GM12878 (cell line): ENCODE results near the gene DLX5. TPM values are rescaled to one million over a fixed set of nuclear protein-coding genes. Genes with fewer than 3 reads are reported as not detected.

Experiments
- FOXK2 ChIP-seq: fragments of 450-650 bp; IDR thresholded peaks from 2 replicates; pipeline ENCODE4 v1.6.1; 2017; ENCODE audit warnings: mild to moderate bottlenecking, moderate library complexity
- HDAC6 ChIP-seq: fragments of 200-600 bp; sonication (generic); IDR thresholded peaks from one replicate; pipeline ENCODE4 v1.8.0; 2017; ENCODE audit warnings: antibody characterized with exemption; ENCODE audit not compliant: unreplicated experiment
- MEF2B ChIP-seq: fragments of 450-650 bp; IDR thresholded peaks from 2 replicates; pipeline ENCODE4 v1.6.1; 2018; ENCODE audit warnings: mild to moderate bottlenecking, moderate library complexity; ENCODE audit not compliant: partially characterized antibody, poor library complexity, severe bottlenecking
- NRF1 ChIP-seq: conservative IDR thresholded peaks from 2 replicates; pipeline ENCODE4 v1.6.1; 2011; ENCODE audit warnings: mild to moderate bottlenecking, low read depth, low read length, improper control_type of control experiment
- RAD21 ChIP-seq: IDR thresholded peaks from 2 replicates; pipeline ENCODE4 v1.6.1; 2011; ENCODE audit warnings: mild to moderate bottlenecking, low read depth, low read length, moderate library complexity; ENCODE audit not compliant: insufficient read depth
- TAF1 ChIP-seq: IDR thresholded peaks from 2 replicates; pipeline ENCODE4 v1.6.1; 2011; ENCODE audit warnings: mild to moderate bottlenecking, low read depth, low read length, borderline replicate concordance
- TCF7 ChIP-seq: IDR thresholded peaks from 2 replicates; pipeline ENCODE4 v1.6.1; 2014; ENCODE audit warnings: antibody characterized with exemption, borderline replicate concordance
- WRNIP1 ChIP-seq: IDR thresholded peaks from 2 replicates; pipeline ENCODE4 v1.6.1; 2011; ENCODE audit warnings: low read depth, low read length, improper control_type of control experiment, borderline replicate concordance
- ZNF384 ChIP-seq: IDR thresholded peaks from 2 replicates; pipeline ENCODE4 v1.6.1; 2012; ENCODE audit warnings: low read depth, mild to moderate bottlenecking, low read length, improper control_type of control experiment, borderline replicate concordance
- polyA plus RNA-seq, 11 experiments: library from polyadenylated mRNA; depleted of rRNA in 4 of 11; unstranded in 6 of 11; stranded (reverse) in 5 of 11; fragments of >200 nt; fragmentation: Nextera tagmentation in 4 of 11; fragmentation: Illumina TruSeq in 1 of 11; extraction: Ambion mirVana in 4 of 11; extraction: Trizol in 1 of 11; gene quantifications; 1 replicate in 1 of 11; 2 replicates in 10 of 11; pipeline versions ENCODE4 v1.2.1 to v1.2.3, GENCODE V29; 2011 to 2016; ENCODE audit warnings: inconsistent platforms in 2 of 11, missing spikeins in 2 of 11, low read depth in 1 of 11
- total RNA-seq, 4 experiments: library from RNA; depleted of rRNA in 3 of 4; stranded (reverse); fragments of >200 nt in 3 of 4; fragmentation: Illumina TruSeq in 1 of 4; extraction: Trizol in 1 of 4; gene quantifications; 2 replicates each; pipeline versions ENCODE4 v1.2.1 to v1.2.3, GENCODE V29; 2013 to 2021
- TF ChIP-seq, protein P1 (sequence below), 3 experiments: IDR thresholded peaks in 2 of 3; conservative IDR thresholded peaks in 1 of 3; 2 replicates each; pipeline ENCODE4 v1.5.1; 2011; ENCODE audit warnings: low read depth in 3 of 3, low read length in 3 of 3, mild to moderate bottlenecking in 3 of 3, control low read depth in 2 of 3, moderate library complexity in 2 of 3, inconsistent platforms in 1 of 3, mixed read lengths in 1 of 3; ENCODE audit not compliant: control insufficient read depth in 2 of 3, insufficient read depth in 1 of 3; ENCODE audit errors: extremely low read depth in 1 of 3
- TF ChIP-seq, protein P2 (sequence below): fragments of 450-650 bp; conservative IDR thresholded peaks from 2 replicates; pipeline ENCODE4 v1.6.1; 2017; ENCODE audit warnings: mild to moderate bottlenecking, moderate library complexity

DLX5 gene
- total and polyA plus RNA-seq, 10 of the 15 experiments (the other 5 are each of a cell fraction or from before 2014, with no cell fraction given), result not detected

DNA sequence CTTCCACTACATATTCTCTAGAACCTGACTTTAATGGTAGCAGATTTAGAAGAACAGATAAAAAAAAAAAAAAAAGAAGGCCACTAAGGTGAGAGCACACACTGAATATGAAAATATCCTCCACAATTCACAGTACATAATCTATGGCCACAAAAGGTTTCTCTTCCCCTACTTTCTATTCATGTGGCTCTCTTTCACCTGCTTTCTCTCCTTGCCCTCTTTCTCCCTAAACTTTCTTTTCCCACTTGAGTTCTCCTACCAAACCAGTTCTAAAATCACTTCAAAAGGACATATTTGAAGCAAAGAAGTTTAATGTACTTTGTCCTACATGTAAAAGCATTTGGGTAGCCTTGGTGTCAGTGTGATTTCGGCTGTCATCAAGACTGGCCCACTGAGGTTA is 37.7 kb downstream of the DLX5 start (continued):
- TF ChIP-seq, protein P1, sequence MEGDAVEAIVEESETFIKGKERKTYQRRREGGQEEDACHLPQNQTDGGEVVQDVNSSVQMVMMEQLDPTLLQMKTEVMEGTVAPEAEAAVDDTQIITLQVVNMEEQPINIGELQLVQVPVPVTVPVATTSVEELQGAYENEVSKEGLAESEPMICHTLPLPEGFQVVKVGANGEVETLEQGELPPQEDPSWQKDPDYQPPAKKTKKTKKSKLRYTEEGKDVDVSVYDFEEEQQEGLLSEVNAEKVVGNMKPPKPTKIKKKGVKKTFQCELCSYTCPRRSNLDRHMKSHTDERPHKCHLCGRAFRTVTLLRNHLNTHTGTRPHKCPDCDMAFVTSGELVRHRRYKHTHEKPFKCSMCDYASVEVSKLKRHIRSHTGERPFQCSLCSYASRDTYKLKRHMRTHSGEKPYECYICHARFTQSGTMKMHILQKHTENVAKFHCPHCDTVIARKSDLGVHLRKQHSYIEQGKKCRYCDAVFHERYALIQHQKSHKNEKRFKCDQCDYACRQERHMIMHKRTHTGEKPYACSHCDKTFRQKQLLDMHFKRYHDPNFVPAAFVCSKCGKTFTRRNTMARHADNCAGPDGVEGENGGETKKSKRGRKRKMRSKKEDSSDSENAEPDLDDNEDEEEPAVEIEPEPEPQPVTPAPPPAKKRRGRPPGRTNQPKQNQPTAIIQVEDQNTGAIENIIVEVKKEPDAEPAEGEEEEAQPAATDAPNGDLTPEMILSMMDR (IDR thresholded peaks at IDR 0.05 in 2 of 3, conservative IDR thresholded peaks at IDR 0.05 in 1 of 3; ENCODE audit: control insufficient read depth in 2 of 3, extremely low read depth in 1 of 3, insufficient read depth in 1 of 3, low read depth in 3 of 3, low read length in 3 of 3), result no peak
- TF ChIP-seq TCF7 (no peak), WRNIP1 (no peak), ZNF384 (no peak), RAD21 (no peak), MEF2B (no peak), NRF1 (no peak), FOXK2 (no peak), TAF1 (no peak), HDAC6 (no peak)
- TF ChIP-seq, protein P2, sequence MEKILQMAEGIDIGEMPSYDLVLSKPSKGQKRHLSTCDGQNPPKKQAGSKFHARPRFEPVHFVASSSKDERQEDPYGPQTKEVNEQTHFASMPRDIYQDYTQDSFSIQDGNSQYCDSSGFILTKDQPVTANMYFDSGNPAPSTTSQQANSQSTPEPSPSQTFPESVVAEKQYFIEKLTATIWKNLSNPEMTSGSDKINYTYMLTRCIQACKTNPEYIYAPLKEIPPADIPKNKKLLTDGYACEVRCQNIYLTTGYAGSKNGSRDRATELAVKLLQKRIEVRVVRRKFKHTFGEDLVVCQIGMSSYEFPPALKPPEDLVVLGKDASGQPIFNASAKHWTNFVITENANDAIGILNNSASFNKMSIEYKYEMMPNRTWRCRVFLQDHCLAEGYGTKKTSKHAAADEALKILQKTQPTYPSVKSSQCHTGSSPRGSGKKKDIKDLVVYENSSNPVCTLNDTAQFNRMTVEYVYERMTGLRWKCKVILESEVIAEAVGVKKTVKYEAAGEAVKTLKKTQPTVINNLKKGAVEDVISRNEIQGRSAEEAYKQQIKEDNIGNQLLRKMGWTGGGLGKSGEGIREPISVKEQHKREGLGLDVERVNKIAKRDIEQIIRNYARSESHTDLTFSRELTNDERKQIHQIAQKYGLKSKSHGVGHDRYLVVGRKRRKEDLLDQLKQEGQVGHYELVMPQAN, result no peak
